Nucleus accumbens (tissue), 56 donors: ENCODE measurements around the gene CST5.
"Not testable (repeated sequence)": the region's sequence is repeated elsewhere in the genome, so short reads cannot be mapped to it uniquely, and the experiment has no call there.

Source experiments
- DNase-seq, 56 donors: peaks; one replicate each; lab custom pipeline; 2025; lab: John Stamatoyannopoulos, UW

CST5 gene

DNA sequence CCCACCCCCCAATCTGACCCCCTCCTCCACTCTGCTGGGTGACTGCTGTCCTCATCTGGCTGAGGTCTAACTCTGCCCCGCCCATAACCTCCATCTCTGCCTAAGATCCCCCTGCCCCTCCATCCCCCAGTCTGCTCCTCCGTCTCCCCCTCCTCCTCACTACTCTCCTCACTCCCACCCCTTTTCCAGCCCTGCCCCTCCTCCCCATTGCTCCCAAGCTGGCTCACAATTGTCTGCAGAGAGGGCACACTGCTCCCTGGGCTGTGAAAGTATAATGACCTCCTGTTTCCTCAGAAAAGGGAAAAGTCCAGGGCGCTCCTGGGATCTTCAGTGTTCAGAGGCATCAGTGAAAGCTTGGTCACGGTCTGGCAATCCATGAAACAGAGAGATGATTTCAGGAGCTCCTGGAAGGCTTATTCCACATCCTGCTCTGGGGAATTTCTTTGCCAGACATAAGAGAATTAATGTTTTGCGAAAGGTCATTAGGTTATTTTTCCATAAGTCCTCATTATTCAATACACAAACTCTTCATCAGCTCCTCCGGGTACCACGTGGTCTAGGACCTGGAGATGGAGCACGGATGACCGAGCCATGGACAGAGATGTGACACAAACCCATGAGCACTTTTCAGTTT is 21.5 kb downstream of the CST5 start:
- DNase-seq, result no peak

DNA sequence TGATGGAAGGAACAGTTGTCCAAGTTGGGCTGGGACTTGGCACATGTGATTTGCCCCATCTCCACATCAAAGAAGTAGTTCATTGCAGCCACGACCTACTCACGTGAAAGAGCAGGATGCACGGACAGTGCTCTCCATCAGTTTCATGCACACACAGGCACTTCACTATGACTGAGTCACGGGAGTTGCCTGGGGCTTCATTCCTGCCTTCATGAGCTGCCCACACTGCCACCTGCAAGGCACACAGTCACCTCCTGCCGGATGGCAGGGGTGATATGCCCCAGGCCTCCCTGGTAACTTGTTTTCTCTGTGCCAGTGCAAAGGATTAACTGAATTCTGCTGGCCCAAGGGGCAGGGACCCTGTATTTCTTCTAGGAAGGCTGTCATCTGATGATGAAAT is 22.8 kb downstream of the CST5 start:
- DNase-seq, result no peak

DNA sequence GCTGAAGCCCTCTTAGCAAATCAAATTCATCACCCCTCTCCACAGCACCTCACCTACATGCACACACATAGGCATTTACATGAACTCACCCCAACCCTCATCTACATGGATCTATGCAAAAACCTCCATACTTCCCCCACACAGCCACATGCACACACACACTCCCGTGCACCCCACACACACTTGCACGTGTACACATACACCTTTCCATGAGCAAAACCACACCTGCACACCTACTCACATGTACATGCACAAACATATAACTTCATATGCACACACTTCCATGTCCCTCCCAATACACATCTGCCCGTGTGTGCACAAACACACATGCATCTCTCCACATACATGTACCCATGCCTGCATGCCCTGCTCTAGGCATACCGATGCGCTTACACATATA is 23.3 kb downstream of the CST5 start:
- DNase-seq, result no peak

DNA sequence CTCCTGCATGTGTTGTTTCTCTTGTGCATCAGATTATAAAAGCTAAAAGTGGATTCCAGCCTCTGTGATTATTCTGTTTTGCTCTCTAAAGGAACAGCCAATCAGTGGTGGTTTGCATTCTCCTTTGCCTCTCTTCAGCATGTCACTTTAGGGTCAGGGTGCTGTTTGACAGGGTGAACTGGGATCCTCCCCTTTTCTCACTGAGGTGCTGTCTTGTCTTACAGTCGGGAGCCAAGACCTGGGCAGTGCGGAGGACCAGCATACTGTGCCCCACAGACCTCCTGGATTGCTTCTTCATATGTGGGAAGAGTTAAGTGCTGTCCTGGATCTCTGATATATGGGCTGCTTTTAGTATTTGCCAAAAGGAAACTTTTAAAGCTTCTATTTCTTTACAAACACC is 37.9 kb downstream of the CST5 start:
- no peak for DNase-seq

DNA sequence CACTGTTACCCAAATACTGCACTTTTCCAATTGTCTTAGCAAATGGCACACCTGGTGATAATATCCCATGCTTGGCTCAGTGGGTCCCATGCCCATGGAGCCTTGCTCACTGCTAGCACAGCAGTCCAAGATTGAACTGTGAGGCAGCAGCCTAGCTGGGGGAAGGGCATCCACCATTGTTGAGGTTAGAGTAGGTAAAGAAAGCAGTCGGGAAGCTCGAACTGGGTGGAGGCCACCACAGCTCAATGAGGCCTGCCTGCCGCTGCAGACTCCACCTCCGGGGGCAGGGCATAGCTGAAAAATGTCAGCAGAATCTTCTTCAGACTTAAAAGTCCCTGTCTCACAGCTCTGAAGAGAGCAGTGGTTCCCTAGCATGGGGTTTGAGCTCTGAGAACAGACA is 43.8 kb downstream of the CST5 start:
- DNase-seq, result no peak

DNA sequence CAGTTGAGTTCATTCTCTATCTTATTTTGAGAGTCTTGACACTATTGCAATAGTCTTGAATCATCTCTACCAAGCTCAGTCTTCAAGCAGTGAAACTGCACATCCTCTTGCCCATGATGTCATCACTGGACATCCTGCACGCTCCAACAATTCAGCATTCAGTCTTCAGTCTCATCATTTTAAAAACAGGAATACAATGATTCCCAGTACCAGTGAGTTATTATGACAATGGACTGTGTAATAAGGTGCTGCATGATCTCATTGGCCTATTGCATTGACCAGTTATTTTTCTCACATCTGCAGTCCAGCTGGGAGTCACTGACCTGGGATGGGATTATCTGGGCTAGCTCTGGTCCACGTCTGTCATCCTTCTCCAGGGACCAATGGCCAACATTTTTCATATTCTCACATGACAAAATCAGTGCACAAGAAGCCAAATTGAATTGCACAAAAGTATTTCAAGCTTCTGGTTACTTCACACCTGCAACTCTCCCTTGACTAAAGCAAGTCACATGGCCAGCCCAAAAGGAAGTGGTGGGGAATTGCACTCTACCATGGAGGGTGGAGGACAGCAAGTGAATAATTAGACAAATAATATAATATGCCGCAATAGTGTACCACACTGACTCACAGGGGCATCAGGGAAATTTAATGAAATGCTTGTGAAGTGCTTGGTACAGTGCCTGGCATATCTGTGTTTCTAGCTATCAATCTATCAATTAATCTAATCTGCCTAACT is 46.6 kb downstream of the CST5 start:
- no peak for DNase-seq

DNA sequence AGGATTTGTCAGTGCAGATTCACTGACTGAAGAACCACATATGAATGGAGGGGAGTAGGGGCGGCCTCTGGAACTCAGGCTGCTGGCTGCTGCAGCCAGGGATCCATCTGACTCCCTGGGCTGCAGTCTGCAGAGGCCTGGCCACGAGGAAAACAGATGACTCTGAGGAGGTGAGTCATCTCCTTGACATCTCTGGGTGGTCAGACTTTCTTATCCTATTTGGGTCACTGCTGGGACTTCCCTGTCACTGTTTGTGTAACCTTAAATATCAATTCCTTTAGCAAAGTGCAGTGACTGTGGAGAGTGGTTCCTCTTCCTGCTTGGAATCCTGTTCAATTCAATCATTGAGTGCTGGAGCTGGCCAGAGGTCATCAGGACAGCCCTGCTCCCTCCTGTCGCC is 47.6 kb downstream of the CST5 start:
- not testable (repeated sequence) for DNase-seq

DNA sequence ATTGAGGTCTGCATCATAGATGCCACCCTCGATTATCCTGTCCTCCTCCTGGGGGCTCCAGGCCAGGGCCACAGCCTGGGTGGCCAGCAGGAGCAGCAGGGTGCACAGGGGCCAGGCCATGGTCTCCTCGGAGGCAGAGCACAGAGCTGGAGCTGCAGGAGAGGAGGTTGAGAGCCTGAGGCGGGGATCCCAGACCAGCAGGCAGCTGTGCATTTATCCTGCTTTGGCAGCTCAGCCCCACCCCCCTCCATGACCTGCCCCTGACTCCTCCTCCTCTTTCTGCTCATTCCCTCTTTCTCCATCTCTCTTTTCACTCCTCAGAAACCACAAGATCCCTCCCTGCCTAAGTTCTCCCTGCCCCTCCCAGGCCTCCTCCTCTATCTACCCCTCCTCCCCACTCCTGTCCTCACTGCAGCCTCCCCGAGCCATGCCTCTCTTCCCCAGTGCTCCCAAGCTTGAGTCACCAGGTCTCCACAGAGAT is 53.0 kb downstream of the CST5 start, which contains the start of gene CST2:
Gene CST2 (minus strand): TSS at position 189 of the 481 bp plus-strand sequence. CDS start 69 bp downstream, at position 120.
- DNase-seq, result no peak
